GM19397 (cell line): ENCODE data around the gene TMEM132D.

ENCODE experiments used
- ATAC-seq: cut with Tn5 transposase; IDR thresholded peaks from one replicate; pipeline ENCODE4 v1.9.1; 2021; ENCODE audit warnings: mild to moderate bottlenecking, moderate library complexity; ENCODE audit not compliant: unreplicated experiment

The TMEM132D gene

GRCh38 chr12:129672110-129672509 lies 231.7 kb downstream of the TMEM132D start:
- ATAC-seq = no peak

DNA sequence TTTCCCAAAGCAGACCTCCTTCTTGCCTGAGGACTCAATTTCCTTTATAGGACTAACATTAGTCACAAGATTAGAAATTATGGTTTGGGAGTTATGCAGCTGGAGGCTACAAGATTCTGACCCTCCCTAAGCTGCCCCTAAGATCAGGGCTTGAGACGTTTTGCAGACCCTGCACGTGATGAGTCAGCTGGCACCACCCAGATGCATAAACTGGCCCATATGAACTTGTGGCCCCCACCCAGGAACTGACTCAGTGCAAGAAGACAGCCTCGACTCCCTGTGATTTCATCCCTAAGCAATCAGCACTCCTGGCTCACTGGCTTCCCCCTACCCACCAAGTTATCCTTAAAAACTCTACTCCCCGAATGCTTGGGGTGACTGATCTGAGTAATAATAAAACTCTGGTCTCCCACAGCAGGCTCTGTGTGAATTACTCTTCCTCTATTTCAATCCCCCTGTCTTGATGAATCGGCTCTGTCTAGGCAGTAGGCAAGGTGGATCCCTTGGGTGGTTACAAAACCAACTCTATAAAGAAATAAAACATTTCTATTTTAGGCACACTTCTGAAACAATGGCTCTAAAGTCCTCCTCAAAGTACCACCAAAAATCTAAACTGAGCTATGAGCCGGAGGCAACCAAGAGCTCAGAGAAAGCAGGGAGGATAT lies 233.4 kb downstream of the TMEM132D start:
- no peak for ATAC-seq

DNA sequence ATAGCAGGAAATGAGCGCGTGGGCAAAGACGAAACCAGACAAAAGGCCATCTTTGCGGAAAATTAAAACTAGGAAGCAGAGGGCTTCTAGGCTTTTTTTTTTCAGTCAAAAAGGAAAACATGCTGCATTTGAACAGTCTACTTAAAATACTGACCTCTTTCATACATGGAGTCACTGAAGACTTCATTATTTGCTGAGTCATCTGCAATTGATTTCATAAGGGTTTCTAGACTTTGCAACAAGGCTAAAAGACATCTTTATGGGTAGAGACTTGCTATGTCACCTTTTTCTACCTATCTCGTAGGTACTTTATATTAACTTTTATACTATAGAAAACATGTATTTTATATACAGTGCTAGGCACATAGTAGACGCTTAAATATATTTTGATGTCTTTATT lies 238.4 kb downstream of the TMEM132D start:
- no peak for ATAC-seq

GRCh38 chr12:129662234-129662633 lies 241.6 kb downstream of the TMEM132D start:
- no peak for ATAC-seq

GRCh38 chr12:129660946-129661345 lies 242.9 kb downstream of the TMEM132D start:
- ATAC-seq = no peak

GRCh38 chr12:129659961-129660622 lies 243.7 kb downstream of the TMEM132D start:
- ATAC-seq = no peak

DNA sequence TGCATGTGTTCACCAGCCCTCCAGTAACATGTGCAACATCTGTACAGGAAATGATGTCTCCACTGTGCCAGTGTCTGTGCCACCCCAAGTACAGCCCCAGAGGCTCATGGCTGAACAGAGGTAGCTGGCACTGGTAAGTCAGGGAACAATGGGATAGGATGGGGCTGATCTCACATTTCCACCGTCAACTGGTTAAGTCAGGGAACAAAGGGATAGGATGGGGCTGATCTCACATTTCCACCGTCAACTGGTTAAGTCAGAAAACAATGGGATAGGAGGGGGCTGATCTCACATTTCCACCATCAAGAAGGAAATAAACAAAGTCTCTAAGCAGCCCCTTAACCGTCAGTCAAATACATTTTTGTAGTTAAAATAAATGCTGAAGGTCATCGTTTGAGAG lies 246.6 kb downstream of the TMEM132D start:
- ATAC-seq = no peak

- ATAC-seq = no peak
Measured at GRCh38 chr12:129651951-129652350, 251.9 kb downstream of the TMEM132D start.

DNA sequence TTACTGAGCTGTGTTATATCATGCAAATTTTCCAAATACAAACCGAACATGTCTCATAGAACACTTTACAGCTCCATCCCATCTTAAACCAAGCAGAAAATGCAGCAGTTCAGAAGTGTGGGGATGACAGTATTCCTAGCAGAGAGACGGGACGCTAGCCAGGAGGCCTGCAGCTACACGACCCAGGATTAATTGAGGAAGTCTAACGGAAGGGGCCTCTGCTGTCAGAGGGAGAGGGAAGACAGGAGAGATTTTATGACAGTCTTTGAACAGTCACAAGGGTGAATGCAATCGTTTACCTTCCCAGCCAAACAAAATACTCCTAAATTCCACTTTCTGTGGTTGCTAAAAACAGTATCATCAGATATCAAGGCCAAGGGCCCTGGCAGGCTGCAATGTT lies 261.9 kb downstream of the TMEM132D start:
- ATAC-seq = no peak

GRCh38 chr12:129635021-129635685 lies 268.7 kb downstream of the TMEM132D start:
- ATAC-seq = no peak

- no peak for ATAC-seq
Measured at GRCh38 chr12:129631316-129631715, 272.5 kb downstream of the TMEM132D start.

GRCh38 chr12:129629901-129630300 lies 273.9 kb downstream of the TMEM132D start:
- no peak for ATAC-seq

DNA sequence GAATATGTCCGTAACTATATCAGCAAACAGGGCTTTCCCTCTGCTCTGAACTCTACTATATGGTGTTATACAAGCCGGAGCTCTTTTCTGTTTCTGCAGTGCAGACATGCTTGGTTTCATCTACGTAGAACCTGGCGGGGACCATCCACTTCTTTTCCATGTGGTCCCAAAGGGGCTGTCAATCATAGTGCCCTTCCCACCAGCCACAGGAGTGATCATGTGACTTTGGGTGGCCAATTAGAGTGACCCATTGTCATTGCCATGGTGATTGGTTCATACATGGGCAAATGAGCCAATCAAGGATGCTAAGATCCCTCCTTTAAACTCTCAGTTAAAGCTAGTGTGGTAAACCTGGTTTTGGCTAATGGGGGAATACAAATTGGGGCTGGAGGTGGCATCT lies 281.3 kb downstream of the TMEM132D start:
- ATAC-seq = no peak

DNA sequence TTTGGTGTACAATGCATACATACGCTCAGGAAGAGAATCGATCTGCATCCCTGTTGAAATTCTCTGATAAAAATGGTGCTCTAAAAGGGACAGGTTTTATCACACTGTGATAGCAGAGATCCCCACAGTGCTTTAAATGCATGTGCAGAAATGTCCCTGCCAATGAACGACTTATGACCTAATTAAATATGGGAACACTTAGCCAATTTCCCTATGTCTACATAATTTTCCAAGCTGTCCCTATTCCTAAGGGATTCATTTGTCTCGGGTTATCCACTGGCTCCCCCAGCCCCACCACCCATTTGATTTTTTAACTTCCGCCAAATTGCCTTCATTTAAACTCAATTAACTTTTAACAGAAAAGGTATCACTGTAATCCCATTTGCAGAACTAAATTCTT lies 284.6 kb downstream of the TMEM132D start:
- no peak for ATAC-seq

DNA sequence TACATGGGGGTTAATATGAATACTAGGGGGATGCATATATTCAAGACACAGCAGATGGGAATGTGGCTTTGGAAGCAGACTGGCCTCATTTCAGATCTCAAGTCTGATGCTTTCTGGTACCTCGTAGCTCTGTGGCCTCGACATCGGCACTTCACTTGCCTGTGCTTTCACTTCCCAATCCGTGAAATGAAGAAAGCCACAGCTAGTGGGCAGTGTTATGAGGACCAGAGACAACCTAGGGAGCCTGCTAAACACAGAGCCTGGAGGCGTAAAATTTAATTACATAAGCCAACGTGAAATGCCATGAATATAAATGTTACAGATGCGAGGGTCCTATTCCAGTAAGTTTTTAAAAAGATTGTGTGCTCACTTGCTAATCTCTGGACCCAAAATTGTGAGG lies 286.0 kb downstream of the TMEM132D start:
- no peak for ATAC-seq

GRCh38 chr12:129615001-129615400 lies 288.8 kb downstream of the TMEM132D start:
- no peak for ATAC-seq

GRCh38 chr12:129614221-129614885 lies 289.5 kb downstream of the TMEM132D start:
- ATAC-seq = no peak

DNA sequence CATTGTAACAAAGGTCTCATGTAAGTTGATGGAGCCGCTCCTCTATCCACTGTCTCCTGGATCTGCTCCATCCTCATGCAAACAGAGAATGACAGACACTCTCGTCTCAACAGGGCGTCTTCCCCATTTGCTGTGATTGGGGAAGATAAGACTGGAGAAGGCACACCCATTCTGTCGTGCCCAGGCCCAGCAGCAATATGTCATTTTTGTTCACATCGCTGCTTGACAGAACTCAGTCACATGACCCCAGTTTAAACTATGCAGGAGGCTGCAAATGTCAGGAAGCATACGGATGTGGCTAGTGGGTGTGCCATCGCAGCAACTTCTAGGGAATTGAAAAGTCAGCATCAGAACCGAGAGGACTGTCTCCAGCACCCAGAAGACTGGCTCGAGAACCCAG lies 290.5 kb downstream of the TMEM132D start:
- no peak for ATAC-seq

GRCh38 chr12:129610601-129611120 lies 293.2 kb downstream of the TMEM132D start:
- no peak for ATAC-seq

GRCh38 chr12:129607756-129608155 lies 296.1 kb downstream of the TMEM132D start:
- no peak for ATAC-seq

GRCh38 chr12:129607301-129607700 lies 296.5 kb downstream of the TMEM132D start:
- no peak for ATAC-seq
